GM13976 (cell line): Measurements from ENCODE around the gene PPP4R2.

Experiments
- DNase-seq: peaks from one replicate; pipeline ENCODE4 v3.0.0; 2012; ENCODE audit warnings: low spot score
- CTCF ChIP-seq: IDR thresholded peaks from 2 replicates; pipeline ENCODE4 v1.5.1; 2012; ENCODE audit warnings: borderline replicate concordance, mild to moderate bottlenecking; ENCODE audit not compliant: insufficient read depth; ENCODE audit errors: extremely low read depth, missing control alignments, control extremely low read depth
- in situ Hi-C: fragments of 300-500 bp; cut with MboI; formaldehyde crosslinking; loops from one replicate; pipeline ENCODE4 v1.12.0; 2022; ENCODE audit warnings: low sequenced_read_pairs, mixed read lengths, inconsistent platforms; ENCODE audit not compliant: unreplicated experiment

PPP4R2 gene

GRCh38 chr3:73010158-73010557 lies 13.5 kb downstream of the PPP4R2 start:
- TF ChIP-seq CTCF: no peak
- DNase-seq: no peak
- in situ Hi-C loops: no loop called here

GRCh38 chr3:73018298-73018697 lies 21.7 kb downstream of the PPP4R2 start:
- no peak for TF ChIP-seq CTCF
- in situ Hi-C loops: no loop called here
- DNase-seq: no peak

- no peak for TF ChIP-seq CTCF
- in situ Hi-C loops: no loop called here
- DNase-seq: no peak
These were observed 22.3 kb downstream of the PPP4R2 start for GRCh38 chr3:73018790-73019441.

GRCh38 chr3:73021301-73021835 lies 24.8 kb downstream of the PPP4R2 start:
- TF ChIP-seq CTCF: no peak
- DNase-seq: no peak
- in situ Hi-C loops: no loop called here

- in situ Hi-C loops: no loop called here
- TF ChIP-seq CTCF: no peak
- DNase-seq: no peak
These were observed 28.2 kb downstream of the PPP4R2 start for GRCh38 chr3:73024836-73025235.

GRCh38 chr3:73026111-73026759 lies 29.6 kb downstream of the PPP4R2 start:
- in situ Hi-C loops: no loop called here
- no peak for DNase-seq
- TF ChIP-seq CTCF: no peak
